ENCODE measurements around the gene UPK1B.

Gene UPK1B

GRCh38 chr3:119176778-119177177 is 3.4 kb downstream of the UPK1B start:
- DNase-seq (ENCODE audit: low read depth in 3 of 3): no peak

- DNase-seq (ENCODE audit: low read depth in 3 of 3): no peak
These were observed 3.9 kb downstream of the UPK1B start for GRCh38 chr3:119177321-119177720.

GRCh38 chr3:119181765-119182164 is 8.4 kb downstream of the UPK1B start:
- DNase-seq (ENCODE audit: low read depth in 3 of 3): no peak

GRCh38 chr3:119184111-119184510 is 10.7 kb downstream of the UPK1B start:
- DNase-seq (ENCODE audit: low read depth in 3 of 3): no peak

- DNase-seq (ENCODE audit: low read depth in 3 of 3): no peak
These were observed 11.6 kb downstream of the UPK1B start for GRCh38 chr3:119184796-119185570.

- no peak for DNase-seq (ENCODE audit: low read depth in 3 of 3)
These were observed 13.9 kb downstream of the UPK1B start for GRCh38 chr3:119187266-119187665.

GRCh38 chr3:119191800-119192199 is 18.4 kb downstream of the UPK1B start:
- no peak for DNase-seq (ENCODE audit: low read depth in 3 of 3)

- DNase-seq (ENCODE audit: low read depth in 3 of 3): no peak
These were observed 21.1 kb downstream of the UPK1B start for GRCh38 chr3:119194237-119195150.

- no peak for DNase-seq (ENCODE audit: low read depth in 3 of 3)
These were observed 21.7 kb downstream of the UPK1B start for GRCh38 chr3:119195151-119195476.

GRCh38 chr3:119195911-119196310 is 22.5 kb downstream of the UPK1B start:
- DNase-seq (ENCODE audit: low read depth in 3 of 3): no peak

GRCh38 chr3:119205209-119205608 is 31.8 kb downstream of the UPK1B start:
- no peak for DNase-seq (ENCODE audit: low read depth in 3 of 3)

GRCh38 chr3:119205685-119206084 is 32.3 kb downstream of the UPK1B start:
- DNase-seq (ENCODE audit: low read depth in 3 of 3): no peak

- DNase-seq (ENCODE audit: low read depth in 3 of 3): no peak
These were observed 33.5 kb downstream of the UPK1B start for GRCh38 chr3:119206611-119207511.

- no peak for DNase-seq (ENCODE audit: low read depth in 3 of 3)
These were observed 34.1 kb downstream of the UPK1B start for GRCh38 chr3:119207512-119207875.

GRCh38 chr3:119211193-119211592 is 37.8 kb downstream of the UPK1B start:
- no peak for DNase-seq (ENCODE audit: low read depth in 3 of 3)

- no peak for DNase-seq (ENCODE audit: low read depth in 3 of 3)
These were observed 38.4 kb downstream of the UPK1B start for GRCh38 chr3:119211803-119212202.

GRCh38 chr3:119219069-119219468 is 45.7 kb downstream of the UPK1B start:
- DNase-seq (ENCODE audit: low read depth in 3 of 3): peak in 1 of 3 donors; percentile 14

- DNase-seq (ENCODE audit: low read depth in 3 of 3): no peak
These were observed 46.8 kb downstream of the UPK1B start for GRCh38 chr3:119220198-119220597.

GRCh38 chr3:119220970-119221667 is 47.7 kb downstream of the UPK1B start:
- no peak for DNase-seq (ENCODE audit: low read depth in 3 of 3)

GRCh38 chr3:119221779-119222320 is 48.5 kb downstream of the UPK1B start:
- DNase-seq (ENCODE audit: low read depth in 3 of 3): no peak

GRCh38 chr3:119222391-119222790 is 49.0 kb downstream of the UPK1B start:
- DNase-seq (ENCODE audit: low read depth in 3 of 3): no peak
